Left lung (tissue), 10 donors: ENCODE data around the gene CALN1. TPM values are rescaled to one million over a fixed set of nuclear protein-coding genes. Genes with fewer than 3 reads are reported as not detected.

Source experiments
- ATAC-seq: fragments of 200-7000 bp; cut with Tn5 transposase; one replicate; pipeline ENCODE4 v1.9.1; 2020; ENCODE audit warnings: moderate library complexity
- DNase-seq, 4 donors: peaks; one replicate each; pipeline ENCODE4 v3.0.0-alpha.2; 2013 to 2020
- H3K27ac ChIP-seq, 2 donors: fragments of 200-600 bp; sonication (generic) in 1 of 2; one replicate each; pipeline versions ENCODE4 v1.5.0 to v1.8.0; 2020 to 2021
- H3K27me3 ChIP-seq, 2 donors: fragments of 200-600 bp; sonication (generic) in 1 of 2; one replicate each; pipeline versions ENCODE4 v1.5.0 to v1.8.0; 2020 to 2021
- H3K36me3 ChIP-seq, 2 donors: fragments of 200-600 bp; sonication (generic) in 1 of 2; one replicate each; pipeline versions ENCODE4 v1.5.0 to v1.8.0; 2020 to 2021
- H3K4me1 ChIP-seq, 2 donors: fragments of 200-600 bp; one replicate each; pipeline ENCODE4 v1.8.0; 2021
- H3K4me3 ChIP-seq, 2 donors: fragments of 200-600 bp; sonication (generic) in 1 of 2; one replicate each; pipeline versions ENCODE4 v1.5.0 to v1.8.0; 2020 to 2021; ENCODE audit warnings: mild to moderate bottlenecking in 1 of 2
- H3K9me3 ChIP-seq, 2 donors: fragments of 200-600 bp; sonication (generic) in 1 of 2; one replicate each; pipeline versions ENCODE4 v1.5.0 to v1.8.0; 2020 to 2021
- CTCF ChIP-seq, 2 donors: fragments of 200-600 bp; sonication (generic) in 1 of 2; IDR thresholded peaks; one replicate each; pipeline versions ENCODE4 v1.5.0 to v1.8.0; 2021; ENCODE audit warnings: antibody characterized with exemption in 2 of 2
- intact Hi-C, 2 donors: fragments of 100-400 bp; cut with DNase I; formaldehyde crosslinking; loops; one replicate each; pipeline versions ENCODE4 v1.11.2 to v1.14.2; 2022
- polyA plus RNA-seq, 6 donors: library from polyadenylated mRNA; unstranded; fragments of 120-200 nt; gene quantifications; one replicate each; pipeline ENCODE4 v1.2.1, GENCODE V29; 2013; ENCODE audit not compliant: insufficient read length in 6 of 6
- total RNA-seq, 2 donors: library from RNA; stranded (reverse); fragmentation: NEBNext Ultra II Directional; extraction: Animal tissue kit (Norgen Biotek cat#: 25700); gene quantifications; one replicate each; pipeline ENCODE4 v1.2.1, GENCODE V29; 2021
- donor health status: DM: no; HTN: yes; CAD: no.
- donor health status: DM: no; HTN: no; CAD: no.

The CALN1 gene
- total and polyA plus RNA-seq, 8 donors = 0.10 to 0.52 (median 0.26) TPM; not detected in 2

- Histone ChIP-seq H3K4me1 (no peaks in the 10 kb centered on the region), H3K27me3 (no peaks in the 10 kb centered on the region), H3K9me3 (peaks cover 0 to 26% of the 10 kb centered on the region in 2 donors), H3K27ac (no peak overlapping the region), H3K4me3 (no peak overlapping the region), H3K36me3 (no peaks in the 10 kb centered on the region)
- peak in 1 of 4 donors; percentile 53 for DNase-seq
- no peak for ATAC-seq
- intact Hi-C loops = no loop called here
- no peak for TF ChIP-seq CTCF (IDR thresholded peaks at IDR 0.05)
Observed at GRCh38 chr7:72109566-72109965, 302.6 kb downstream of the CALN1 start.

GRCh38 chr7:72106405-72106804 lies 305.7 kb downstream of the CALN1 start:
- Histone ChIP-seq H3K4me1 (no peaks in the 10 kb centered on the region), H3K27me3 (no peaks in the 10 kb centered on the region), H3K9me3 (peaks cover 0 to 26% of the 10 kb centered on the region in 2 donors), H3K4me3 (no peak overlapping the region), H3K27ac (no peak overlapping the region), H3K36me3 (no peaks in the 10 kb centered on the region)
- no peak for ATAC-seq
- no peak for DNase-seq
- TF ChIP-seq CTCF (IDR thresholded peaks at IDR 0.05) = no peak
- intact Hi-C loops = no loop called here

GRCh38 chr7:72101444-72101843 lies 310.7 kb downstream of the CALN1 start:
- DNase-seq = no peak
- no peak for TF ChIP-seq CTCF (IDR thresholded peaks at IDR 0.05)
- intact Hi-C loops = no loop called here

GRCh38 chr7:72099784-72100183 lies 312.4 kb downstream of the CALN1 start:
- DNase-seq = no peak
- intact Hi-C loops = no loop called here
- Histone ChIP-seq H3K36me3 (no peaks in the 10 kb centered on the region), H3K27me3 (no peaks in the 10 kb centered on the region), H3K4me3 (no peak overlapping the region), H3K9me3 (no peaks in the 10 kb centered on the region), H3K4me1 (no peaks in the 10 kb centered on the region), H3K27ac (no peak overlapping the region)
- TF ChIP-seq CTCF (IDR thresholded peaks at IDR 0.05) = no peak
- ATAC-seq = no peak

More at GRCh38 chr7:72101444-72101843, 310.7 kb downstream of the CALN1 start:
- no peak for ATAC-seq
- Histone ChIP-seq H3K27me3 (no peaks in the 10 kb centered on the region), H3K27ac (no peak overlapping the region), H3K36me3 (no peaks in the 10 kb centered on the region), H3K9me3 (peaks cover 0 to 3% of the 10 kb centered on the region in 2 donors), H3K4me1 (no peaks in the 10 kb centered on the region), H3K4me3 (no peak overlapping the region)

- no peaks in the 10 kb centered on the region for H3K27me3 ChIP-seq
- DNase-seq (no peak), ATAC-seq (no peak)
- intact Hi-C loops = no loop called here
- H3K4me3 ChIP-seq = no peak overlapping the region
- H3K9me3 ChIP-seq = no peaks in the 10 kb centered on the region
- no peak overlapping the region for H3K27ac ChIP-seq
- no peak for TF ChIP-seq CTCF (IDR thresholded peaks at IDR 0.05)
- H3K36me3 ChIP-seq = no peaks in the 10 kb centered on the region
- H3K4me1 ChIP-seq = no peaks in the 10 kb centered on the region
Observed at GRCh38 chr7:72098807-72099580, 313.1 kb downstream of the CALN1 start.
